GM12878 (cell line): ENCODE results near the gene RINL.

Experiments
- CTCF ChIP-seq, 3 experiments: IDR thresholded peaks in 2 of 3; conservative IDR thresholded peaks in 1 of 3; 2 replicates each; pipeline ENCODE4 v1.5.1; 2011; ENCODE audit warnings: low read depth in 3 of 3, low read length in 3 of 3, mild to moderate bottlenecking in 3 of 3, control low read depth in 2 of 3, moderate library complexity in 2 of 3, inconsistent platforms in 1 of 3, mixed read lengths in 1 of 3; ENCODE audit not compliant: control insufficient read depth in 2 of 3, insufficient read depth in 1 of 3; ENCODE audit errors: extremely low read depth in 1 of 3
- IRF3 ChIP-seq: fragments of 450-650 bp; IDR thresholded peaks from 2 replicates; pipeline ENCODE4 v1.6.1; 2014; ENCODE audit warnings: mild to moderate bottlenecking
- POLR2A ChIP-seq: IDR thresholded peaks from 2 replicates; pipeline ENCODE4 v1.6.1; 2011; ENCODE audit warnings: low read depth, mild to moderate bottlenecking, low read length
- RAD21 ChIP-seq: IDR thresholded peaks from 2 replicates; pipeline ENCODE4 v1.6.1; 2011; ENCODE audit warnings: mild to moderate bottlenecking, low read depth, low read length, moderate library complexity; ENCODE audit not compliant: insufficient read depth
- REST ChIP-seq: IDR thresholded peaks from 2 replicates; pipeline ENCODE4 v1.6.1; 2012; ENCODE audit warnings: mild to moderate bottlenecking, low read depth, low read length
- SIX5 ChIP-seq: IDR thresholded peaks from 2 replicates; pipeline ENCODE4 v1.6.1; 2011; ENCODE audit warnings: mild to moderate bottlenecking, low read depth, low read length, moderate library complexity; ENCODE audit not compliant: severe bottlenecking
- SMAD1 ChIP-seq: fragments of 450-650 bp; IDR thresholded peaks from 2 replicates; pipeline ENCODE4 v1.6.1; 2018; ENCODE audit warnings: mild to moderate bottlenecking, low read depth; ENCODE audit not compliant: partially characterized antibody
- SMC3 ChIP-seq: IDR thresholded peaks from 2 replicates; pipeline ENCODE4 v1.6.1; 2011; ENCODE audit warnings: low read length, improper control_type of control experiment, borderline replicate concordance
- SUPT20H ChIP-seq: IDR thresholded peaks from 2 replicates; pipeline ENCODE4 v1.6.1; 2011; ENCODE audit warnings: low read depth, mild to moderate bottlenecking, low read length, moderate library complexity, borderline replicate concordance; ENCODE audit not compliant: control insufficient read depth
- USF1 ChIP-seq: IDR thresholded peaks from 2 replicates; pipeline ENCODE4 v1.6.1; 2011; ENCODE audit warnings: borderline replicate concordance, low read depth, mild to moderate bottlenecking, moderate library complexity, mixed read lengths, low read length; ENCODE audit not compliant: insufficient read depth; ENCODE audit errors: extremely low read length

GRCh38 chr19:38919837-38920601 is 41.9 kb upstream of the RINL start:
- TF ChIP-seq SMC3 (no peak), SIX5 (no peak), SMAD1 (no peak), SUPT20H (no peak), REST (no peak), CTCF (IDR thresholded peaks at IDR 0.05 in 2 of 3, conservative IDR thresholded peaks at IDR 0.05 in 1 of 3; ENCODE audit: control insufficient read depth in 2 of 3, extremely low read depth in 1 of 3, insufficient read depth in 1 of 3, low read depth in 3 of 3, low read length in 3 of 3) (no peak), IRF3 (no peak), USF1 (no peak), RAD21 (no peak), POLR2A (no peak)
